Astrocyte of the cerebellum (primary cell): ENCODE data around the gene PDE4D.

Experiments used
- DNase-seq: peaks from one replicate; pipeline ENCODE4 v3.0.0-alpha.2; 2011; ENCODE audit warnings: low read depth
- H3K4me3 ChIP-seq: 2 replicates; pipeline ENCODE4 v1.5.1; 2011; ENCODE audit warnings: mild to moderate bottlenecking, low read depth, low read length, moderate library complexity
- in situ Hi-C: cut with HindIII; loops from 2 replicates; pipeline ENCODE4 v1.10.0; 2017; ENCODE audit warnings: low sequenced_read_pairs
- TF ChIP-seq, protein P1 (sequence below): IDR thresholded peaks from 2 replicates; pipeline ENCODE4 v1.5.1; 2012; ENCODE audit warnings: low read length, low read depth, moderate library complexity, mild to moderate bottlenecking; ENCODE audit errors: missing control alignments

PDE4D gene

DNA sequence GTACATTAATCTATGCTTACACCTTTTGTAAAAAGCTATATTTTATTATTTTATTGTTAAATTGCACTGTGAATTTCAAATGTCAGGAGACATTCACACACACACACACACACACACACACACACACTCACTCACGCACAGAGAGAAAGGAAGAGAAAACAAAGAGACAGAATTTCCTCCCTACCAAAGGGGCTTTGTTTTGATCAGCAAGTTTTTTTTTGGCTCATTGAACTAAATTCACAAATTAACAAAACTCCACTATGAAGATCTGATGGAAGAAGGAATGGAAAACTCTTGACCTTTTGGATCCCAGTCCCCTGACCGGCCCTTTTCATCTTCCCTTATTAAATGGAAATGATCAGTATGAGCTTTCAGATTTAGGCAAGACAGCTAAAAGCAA lies 161.2 kb downstream of the PDE4D start:
- DNase-seq, result no peak
- no peak overlapping the region for H3K4me3 ChIP-seq
- TF ChIP-seq, protein P1, sequence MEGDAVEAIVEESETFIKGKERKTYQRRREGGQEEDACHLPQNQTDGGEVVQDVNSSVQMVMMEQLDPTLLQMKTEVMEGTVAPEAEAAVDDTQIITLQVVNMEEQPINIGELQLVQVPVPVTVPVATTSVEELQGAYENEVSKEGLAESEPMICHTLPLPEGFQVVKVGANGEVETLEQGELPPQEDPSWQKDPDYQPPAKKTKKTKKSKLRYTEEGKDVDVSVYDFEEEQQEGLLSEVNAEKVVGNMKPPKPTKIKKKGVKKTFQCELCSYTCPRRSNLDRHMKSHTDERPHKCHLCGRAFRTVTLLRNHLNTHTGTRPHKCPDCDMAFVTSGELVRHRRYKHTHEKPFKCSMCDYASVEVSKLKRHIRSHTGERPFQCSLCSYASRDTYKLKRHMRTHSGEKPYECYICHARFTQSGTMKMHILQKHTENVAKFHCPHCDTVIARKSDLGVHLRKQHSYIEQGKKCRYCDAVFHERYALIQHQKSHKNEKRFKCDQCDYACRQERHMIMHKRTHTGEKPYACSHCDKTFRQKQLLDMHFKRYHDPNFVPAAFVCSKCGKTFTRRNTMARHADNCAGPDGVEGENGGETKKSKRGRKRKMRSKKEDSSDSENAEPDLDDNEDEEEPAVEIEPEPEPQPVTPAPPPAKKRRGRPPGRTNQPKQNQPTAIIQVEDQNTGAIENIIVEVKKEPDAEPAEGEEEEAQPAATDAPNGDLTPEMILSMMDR, result no peak
- in situ Hi-C loops, result no loop called here

DNA sequence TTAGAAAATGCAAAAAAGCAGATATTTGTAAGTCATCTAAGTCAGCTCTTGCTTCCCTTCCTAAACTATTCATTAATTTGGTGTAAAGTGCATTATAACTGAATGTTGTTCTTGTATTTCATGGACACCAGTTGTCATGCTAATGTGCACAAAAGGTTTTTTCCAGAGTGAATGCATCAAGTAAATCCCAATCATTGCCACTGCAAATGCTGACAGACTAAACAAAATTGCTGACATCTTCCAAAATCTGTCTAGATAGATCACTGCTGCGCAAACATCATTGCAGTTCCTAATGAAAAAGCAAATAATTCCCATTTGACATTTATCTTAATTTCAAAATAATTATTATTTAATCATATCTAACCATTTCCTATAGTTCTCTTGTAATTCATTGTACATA lies 161.7 kb downstream of the PDE4D start:
- no peak overlapping the region for H3K4me3 ChIP-seq
- no peak for DNase-seq
- in situ Hi-C loops, result no loop called here
- TF ChIP-seq, protein P1, result no peak

DNA sequence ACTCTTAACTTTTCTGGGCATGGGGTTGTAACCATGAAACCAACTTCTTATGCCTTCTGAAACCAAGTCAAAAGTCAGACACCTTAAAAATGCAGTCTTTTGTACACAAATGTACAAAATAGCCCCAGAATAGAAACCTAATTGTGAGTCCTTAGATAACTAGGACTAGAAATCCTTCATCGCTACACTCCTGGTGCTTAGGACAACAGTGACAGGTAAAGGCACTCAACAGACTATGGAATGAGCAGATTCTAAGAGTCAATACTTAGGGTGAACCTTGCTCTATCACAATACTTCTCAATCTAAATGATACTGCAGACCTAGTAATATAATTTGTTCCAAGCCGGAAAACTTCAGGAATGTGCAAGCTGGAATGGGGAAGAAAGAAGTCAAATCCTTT lies 163.7 kb downstream of the PDE4D start:
- no peak overlapping the region for H3K4me3 ChIP-seq
- in situ Hi-C loops, result no loop called here
- no peak for DNase-seq
- TF ChIP-seq, protein P1, result no peak

DNA sequence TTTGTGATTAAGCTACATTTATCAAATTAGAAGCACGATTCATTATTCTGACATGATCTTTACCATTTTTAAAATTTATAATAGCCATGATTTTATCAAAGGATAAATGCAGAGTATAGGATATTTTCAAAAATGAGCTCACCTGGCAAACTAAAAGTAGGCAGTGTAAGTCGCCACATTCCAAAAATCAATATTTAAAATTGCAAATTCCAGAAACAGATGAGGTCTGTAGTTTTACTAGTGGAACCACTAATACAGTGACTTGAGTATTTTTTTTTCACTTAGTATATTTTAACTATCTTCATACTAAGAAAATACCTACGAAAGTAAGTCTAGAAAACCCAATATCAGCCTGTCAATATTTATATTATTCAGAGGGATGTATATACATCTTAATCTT lies 164.2 kb downstream of the PDE4D start:
- H3K4me3 ChIP-seq, result no peak overlapping the region
- in situ Hi-C loops, result no loop called here
- TF ChIP-seq, protein P1, result no peak
- no peak for DNase-seq

DNA sequence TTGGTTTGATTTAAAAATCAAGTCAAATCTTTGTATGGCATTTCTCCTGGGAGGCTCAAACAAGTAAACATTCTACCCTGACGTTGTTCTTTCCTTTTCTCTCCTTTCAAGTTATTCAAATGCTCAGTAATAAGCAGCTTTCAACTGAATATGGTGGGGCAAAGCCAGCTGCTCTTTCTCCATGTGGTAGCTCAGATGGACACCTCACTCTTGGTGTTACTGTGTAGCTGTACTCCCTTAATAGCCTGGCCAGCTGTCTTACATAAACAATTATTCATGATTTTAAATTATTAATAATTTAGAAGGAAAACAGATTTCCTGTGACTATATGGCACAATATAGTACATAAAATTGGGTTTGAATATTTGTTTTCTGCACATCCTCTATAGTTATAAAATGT lies 165.2 kb downstream of the PDE4D start:
- no peak for DNase-seq
- TF ChIP-seq, protein P1, result no peak
- in situ Hi-C loops, result no loop called here
- H3K4me3 ChIP-seq, result no peak overlapping the region

DNA sequence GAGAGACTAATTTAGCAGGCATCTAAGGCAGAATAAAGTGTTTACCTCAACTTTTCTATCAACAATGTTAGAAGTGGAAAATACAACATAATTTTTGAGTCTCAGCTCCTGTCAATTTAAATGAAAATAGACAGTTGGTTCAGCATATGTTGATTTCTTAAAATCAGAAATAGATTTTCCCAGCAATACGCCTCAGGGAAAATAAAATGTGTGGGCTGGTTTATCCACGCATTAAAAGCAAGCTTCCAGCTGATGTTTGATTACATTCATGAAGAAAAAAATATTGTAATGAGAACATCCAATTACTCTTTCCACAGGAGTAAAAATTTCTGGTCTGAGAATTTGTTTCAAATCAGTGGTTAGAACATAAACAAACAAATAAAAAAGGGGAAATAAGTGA lies 166.3 kb downstream of the PDE4D start:
- no peak for DNase-seq
- TF ChIP-seq, protein P1, result no peak
- H3K4me3 ChIP-seq, result no peak overlapping the region
- in situ Hi-C loops, result no loop called here

DNA sequence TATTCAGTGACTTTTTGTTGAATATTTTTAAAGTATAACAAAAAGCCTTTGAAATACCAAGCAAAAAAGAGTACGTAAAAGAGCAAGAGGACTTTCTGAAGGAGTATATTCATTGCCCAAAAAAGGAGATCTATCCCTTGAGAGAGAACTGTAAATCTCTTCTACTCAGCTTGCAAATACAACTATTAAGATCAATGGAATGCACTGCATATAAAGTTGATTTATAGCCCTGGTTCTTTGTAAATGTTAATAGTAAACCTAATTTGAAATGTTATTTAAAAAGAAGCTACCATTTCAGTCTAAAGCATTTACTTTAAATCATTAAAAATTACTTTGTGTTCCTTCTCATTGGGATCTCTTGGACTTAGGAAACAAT lies 168.1 kb downstream of the PDE4D start:
- TF ChIP-seq, protein P1, result no peak
- no peak overlapping the region for H3K4me3 ChIP-seq
- in situ Hi-C loops, result no loop called here
- DNase-seq, result no peak
